C4-2B (cell line): ENCODE results near the gene SGMS1.
"Not testable (repeated sequence)": the region's sequence is repeated elsewhere in the genome, so short reads cannot be mapped to it uniquely, and the experiment has no call there.

Experiments used
- H3K27ac ChIP-seq: fragments of 450-650 bp; 2 replicates; pipeline ENCODE4 v1.5.1; 2017
- ZFX ChIP-seq: fragments of 450-650 bp; IDR thresholded peaks from 2 replicates; pipeline ENCODE4 v1.6.1; 2017
- TF ChIP-seq, protein P1 (sequence below): fragments of 450-650 bp; conservative IDR thresholded peaks from 2 replicates; pipeline ENCODE4 v1.5.1; 2017; ENCODE audit warnings: mild to moderate bottlenecking

SGMS1 gene

DNA sequence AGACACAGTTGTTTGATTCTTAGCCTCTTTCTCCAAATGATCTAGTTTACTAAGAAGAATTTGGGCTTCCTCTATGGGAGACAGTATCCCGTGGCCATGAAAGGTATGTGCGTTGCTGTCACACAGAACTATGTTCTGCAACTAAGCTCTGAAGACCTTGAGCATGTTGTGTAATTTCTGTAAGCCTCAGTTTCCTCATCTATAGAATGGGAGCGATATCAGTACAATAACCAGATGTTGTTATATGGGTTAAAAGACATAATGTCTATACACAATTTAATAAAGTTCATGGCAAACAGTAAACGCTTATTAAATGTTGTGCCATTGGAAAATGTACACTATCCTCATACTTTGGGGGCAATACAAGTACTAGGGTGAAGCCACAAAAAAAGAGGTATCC, 187.0 kb downstream of the SGMS1 start:
- no peak for TF ChIP-seq ZFX
- TF ChIP-seq, protein P1, sequence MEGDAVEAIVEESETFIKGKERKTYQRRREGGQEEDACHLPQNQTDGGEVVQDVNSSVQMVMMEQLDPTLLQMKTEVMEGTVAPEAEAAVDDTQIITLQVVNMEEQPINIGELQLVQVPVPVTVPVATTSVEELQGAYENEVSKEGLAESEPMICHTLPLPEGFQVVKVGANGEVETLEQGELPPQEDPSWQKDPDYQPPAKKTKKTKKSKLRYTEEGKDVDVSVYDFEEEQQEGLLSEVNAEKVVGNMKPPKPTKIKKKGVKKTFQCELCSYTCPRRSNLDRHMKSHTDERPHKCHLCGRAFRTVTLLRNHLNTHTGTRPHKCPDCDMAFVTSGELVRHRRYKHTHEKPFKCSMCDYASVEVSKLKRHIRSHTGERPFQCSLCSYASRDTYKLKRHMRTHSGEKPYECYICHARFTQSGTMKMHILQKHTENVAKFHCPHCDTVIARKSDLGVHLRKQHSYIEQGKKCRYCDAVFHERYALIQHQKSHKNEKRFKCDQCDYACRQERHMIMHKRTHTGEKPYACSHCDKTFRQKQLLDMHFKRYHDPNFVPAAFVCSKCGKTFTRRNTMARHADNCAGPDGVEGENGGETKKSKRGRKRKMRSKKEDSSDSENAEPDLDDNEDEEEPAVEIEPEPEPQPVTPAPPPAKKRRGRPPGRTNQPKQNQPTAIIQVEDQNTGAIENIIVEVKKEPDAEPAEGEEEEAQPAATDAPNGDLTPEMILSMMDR, result no peak
- H3K27ac ChIP-seq, result no peak overlapping the region

DNA sequence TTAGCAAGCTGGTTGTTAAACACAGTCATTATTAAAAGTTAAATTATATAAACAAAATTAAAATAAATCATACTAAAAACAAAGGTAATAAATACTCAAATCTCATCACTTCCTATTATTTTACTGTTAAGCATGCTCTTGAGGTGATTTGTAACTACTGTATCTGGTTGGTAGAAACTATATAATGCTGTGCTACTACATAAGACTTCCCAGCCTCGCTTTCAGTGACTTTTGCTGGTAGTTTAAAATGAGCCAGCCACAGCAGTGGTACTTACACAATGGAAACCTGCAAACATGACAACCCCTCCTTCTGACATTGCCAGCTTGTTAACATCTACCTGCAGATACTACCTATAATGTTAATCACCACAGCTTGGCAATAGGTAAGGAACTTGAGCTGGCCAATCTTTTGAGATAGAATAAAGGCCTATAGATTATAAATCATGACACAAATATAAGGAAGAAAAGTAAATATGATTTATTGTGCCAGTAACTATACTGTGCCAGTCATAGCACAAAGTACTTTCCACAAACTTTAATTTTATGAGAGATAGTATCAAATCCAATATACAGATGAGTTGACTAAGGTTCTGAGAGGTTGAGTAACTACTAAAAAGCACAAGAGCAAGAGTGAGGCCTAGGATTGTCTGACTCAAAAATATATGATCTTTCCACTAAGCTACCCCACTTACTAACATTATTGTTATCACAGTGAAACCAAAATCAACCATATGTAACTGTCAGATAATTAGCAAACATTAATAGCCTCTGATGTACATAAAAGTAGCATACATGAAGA, 191.3 kb downstream of the SGMS1 start:
- TF ChIP-seq ZFX, result no peak
- TF ChIP-seq, protein P1, result no peak
- no peak overlapping the region for H3K27ac ChIP-seq

DNA sequence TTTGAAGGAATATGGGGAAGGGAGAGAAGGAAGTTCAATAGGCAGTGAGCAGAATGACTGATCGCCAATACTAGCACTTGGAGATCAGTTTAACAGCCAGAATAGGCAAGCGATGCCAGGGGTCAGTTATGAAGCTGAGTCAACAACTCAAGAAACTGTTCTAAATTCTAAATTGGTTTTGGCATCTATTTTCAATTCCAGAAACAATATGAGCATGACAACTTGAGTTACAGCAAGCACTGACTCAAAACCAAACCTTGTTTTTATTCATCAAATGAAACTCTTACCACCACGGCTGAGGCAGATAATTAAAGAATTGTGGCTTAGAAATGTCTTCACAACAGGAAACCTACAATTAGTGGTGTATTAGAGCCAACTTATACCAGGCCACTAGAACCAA, 192.0 kb downstream of the SGMS1 start:
- no peak overlapping the region for H3K27ac ChIP-seq
- no peak for TF ChIP-seq ZFX
- TF ChIP-seq, protein P1, result no peak

DNA sequence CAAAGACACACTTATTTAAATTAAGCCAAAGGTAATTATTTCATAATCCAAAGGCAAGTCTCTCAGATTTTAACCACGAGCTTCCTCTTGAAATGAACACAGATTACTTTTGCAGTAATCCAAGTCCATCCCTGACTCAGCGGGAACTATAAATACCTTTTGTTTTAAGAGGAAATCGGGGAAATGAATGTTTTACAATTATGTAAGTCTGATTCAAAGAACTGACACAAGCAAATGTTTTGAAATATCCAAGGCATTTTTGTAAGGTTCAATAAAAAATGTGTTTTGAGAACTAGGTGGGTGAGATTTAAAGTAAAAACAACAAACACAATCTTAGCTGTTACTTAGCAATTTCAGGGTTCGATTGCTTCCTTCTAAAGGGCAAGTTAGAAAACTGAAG, 192.6 kb downstream of the SGMS1 start:
- no peak for TF ChIP-seq ZFX
- TF ChIP-seq, protein P1, result no peak
- H3K27ac ChIP-seq, result no peak overlapping the region

DNA sequence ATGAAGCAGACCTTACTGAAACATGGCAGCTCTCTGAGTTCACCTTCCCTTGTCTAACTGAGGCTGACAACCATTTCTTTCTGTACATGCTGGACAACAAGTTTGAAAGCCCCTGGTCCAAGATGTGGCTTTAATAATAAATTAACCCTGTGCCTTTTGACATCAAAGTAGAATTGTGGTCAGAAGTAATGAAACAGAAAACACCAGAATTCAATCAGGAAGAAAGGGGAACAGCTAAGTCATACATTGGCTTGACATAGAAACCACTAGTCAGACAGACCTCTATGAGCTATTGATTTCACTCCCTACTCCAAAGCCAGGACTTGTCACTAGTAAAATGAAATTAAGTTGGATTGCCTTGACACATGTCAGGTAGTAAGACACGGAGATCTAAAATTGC, 197.3 kb downstream of the SGMS1 start:
- TF ChIP-seq ZFX, result no peak
- TF ChIP-seq, protein P1, result no peak
- H3K27ac ChIP-seq, result no peak overlapping the region

DNA sequence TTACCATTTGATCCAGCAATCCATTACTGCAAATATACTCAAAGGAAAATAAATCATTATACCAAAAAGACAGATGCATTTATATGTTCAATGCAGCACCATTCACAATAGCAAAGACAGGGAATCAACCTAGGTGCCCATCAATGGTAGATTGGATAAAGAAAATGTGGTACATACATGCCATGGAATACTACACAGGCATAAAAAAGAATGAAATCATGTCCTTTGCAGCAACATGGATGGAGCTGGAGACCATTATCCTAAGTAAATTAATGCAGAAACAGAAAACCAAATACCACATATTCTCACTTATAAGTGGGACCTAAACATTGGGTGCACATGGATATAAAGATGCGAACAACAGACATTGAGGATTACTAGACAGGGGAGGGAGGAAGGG, 198.5 kb downstream of the SGMS1 start:
- not testable (repeated sequence) for H3K27ac ChIP-seq

DNA sequence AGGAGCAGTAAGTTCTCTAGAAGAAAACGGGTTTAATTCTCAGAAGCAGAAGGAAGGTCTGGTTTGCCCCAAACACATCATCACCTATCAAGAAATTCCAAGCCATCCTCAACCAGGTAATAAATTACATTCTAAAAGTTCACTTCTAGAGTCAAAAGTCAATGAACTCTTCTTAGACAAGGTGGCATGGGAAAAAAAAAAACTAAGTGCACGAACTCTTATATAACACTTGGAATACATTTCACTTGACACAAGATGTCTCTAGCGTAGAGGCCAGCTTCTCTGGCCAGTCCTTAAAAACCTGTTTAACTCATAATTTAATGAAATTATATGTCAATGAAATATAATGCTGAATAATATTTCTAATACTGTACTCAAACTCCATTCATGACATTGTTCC, 200.3 kb downstream of the SGMS1 start:
- TF ChIP-seq ZFX, result no peak
- TF ChIP-seq, protein P1, result no peak
- no peak overlapping the region for H3K27ac ChIP-seq

DNA sequence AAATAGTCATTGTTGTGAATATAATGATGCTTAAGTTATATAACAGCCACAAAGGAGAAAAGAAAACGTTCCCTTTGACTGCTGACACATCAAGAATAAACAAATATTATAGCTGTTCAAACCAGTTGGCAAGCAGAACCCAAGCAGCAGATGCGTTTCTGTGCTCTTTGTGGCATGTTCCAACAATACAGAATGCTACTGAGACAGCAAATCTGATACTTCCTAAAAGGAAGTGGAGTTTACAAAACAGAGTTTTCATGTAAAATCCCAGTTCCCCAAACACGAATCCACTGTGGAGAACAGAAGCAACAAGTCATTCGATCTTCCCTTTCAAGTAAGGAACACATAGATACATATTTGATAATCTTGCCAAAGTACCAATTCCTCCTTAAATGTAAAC, 201.5 kb downstream of the SGMS1 start:
- H3K27ac ChIP-seq, result no peak overlapping the region
- TF ChIP-seq, protein P1, result no peak
- TF ChIP-seq ZFX, result no peak
